ENCODE results near the gene ARL2BP. TPM values are rescaled to one million over a fixed set of nuclear protein-coding genes. Genes with fewer than 3 reads are reported as not detected.

The ARL2BP gene
- total and polyA plus RNA-seq, 10 of the 15 experiments (the other 5 are each of a cell fraction or from before 2014, with no cell fraction given) = 12.5 to 56.6 (median 29.7) TPM

- TF ChIP-seq IRF4 (IDR thresholded peaks at IDR 0.05; ENCODE audit: low read depth, low read length) (peak; percentile 82), MTA3 (IDR thresholded peaks at IDR 0.05; ENCODE audit: borderline replicate concordance, low read length) (no peak), ZSCAN29 (IDR thresholded peaks at IDR 0.05) (peak; percentile 97), CEBPZ (IDR thresholded peaks at IDR 0.05; ENCODE audit: low read depth, low read length) (no peak), NFYB (IDR thresholded peaks at IDR 0.05; ENCODE audit: insufficient read depth, low read depth, low read length) (no peak), ZZZ3 (IDR thresholded peaks at IDR 0.05; ENCODE audit: control insufficient read depth, insufficient read length, low read depth) (no peak), BRCA1 (IDR thresholded peaks at IDR 0.05; ENCODE audit: low read depth, low read length) (no peak), ATF7 (IDR thresholded peaks at IDR 0.05; ENCODE audit: low read depth) (no peak; the same call in none of the 2 replicates), ZNF592 (IDR thresholded peaks at IDR 0.05) (no peak), SMARCA5 (IDR thresholded peaks at IDR 0.05) (peak; percentile 86), SP1 (IDR thresholded peaks at IDR 0.05; ENCODE audit: low read depth, low read length) (peak; percentile 77), CEBPB (IDR thresholded peaks at IDR 0.05; ENCODE audit: borderline replicate concordance in 1 of 2, low read depth in 2 of 2, low read length in 2 of 2) (no peak), POLR2AphosphoS2 (IDR thresholded peaks at IDR 0.05; ENCODE audit: low read depth, low read length) (no peak), KDM1A (IDR thresholded peaks at IDR 0.05; ENCODE audit: borderline replicate concordance) (no peak), RELB (IDR thresholded peaks at IDR 0.05; ENCODE audit: low read depth) (no peak), BCL11A (IDR thresholded peaks at IDR 0.05; ENCODE audit: low read depth, low read length) (0 out of 2 replicates have a peak, but pooled peaks have one; percentile 39), CBFB (IDR thresholded peaks at IDR 0.05; ENCODE audit: low read depth) (no peak; the same call in 1 of the 2 replicates), TCF12 (IDR thresholded peaks at IDR 0.05; ENCODE audit: low read depth, low read length) (no peak), IRF5 (IDR thresholded peaks at IDR 0.05; ENCODE audit: borderline replicate concordance) (no peak), POLR2AphosphoS5 (IDR thresholded peaks at IDR 0.05; ENCODE audit: low read length) (no peak)
Observed at GRCh38 chr16:57300387-57301125, 55.5 kb downstream of the ARL2BP start (continued).
